Uterus (tissue), 4 donors: ENCODE measurements around the gene TMEM233. TPM values are rescaled to one million over a fixed set of nuclear protein-coding genes. Genes with fewer than 3 reads are reported as not detected.

Source experiments
- DNase-seq, 2 donors: peaks; one replicate each; pipeline ENCODE4 v3.0.0-alpha.2; 2019 to 2020
- H3K27ac ChIP-seq, 2 donors: fragments of 200-600 bp; sonication (generic); 1 replicate in 1 of 2; 2 replicates in 1 of 2; pipeline ENCODE4 v1.5.1; 2016 to 2018
- H3K27me3 ChIP-seq, 2 donors: fragments of 200-600 bp; sonication (generic); one replicate each; pipeline ENCODE4 v1.5.1; 2018 to 2019; ENCODE audit warnings: control low read depth in 1 of 2
- H3K36me3 ChIP-seq, 2 donors: fragments of 200-600 bp; sonication (generic); one replicate each; pipeline ENCODE4 v1.5.1; 2019; ENCODE audit warnings: control low read depth in 1 of 2
- H3K4me1 ChIP-seq, 2 donors: fragments of 200-600 bp; sonication (generic); one replicate each; pipeline ENCODE4 v1.5.1; 2018 to 2019; ENCODE audit warnings: control low read depth in 1 of 2
- H3K4me3 ChIP-seq, 2 donors: fragments of 200-600 bp; sonication (generic); 1 replicate in 1 of 2; 2 replicates in 1 of 2; pipeline ENCODE4 v1.5.1; 2018 to 2019; ENCODE audit warnings: mild to moderate bottlenecking in 1 of 2
- H3K9me3 ChIP-seq, 2 donors: fragments of 200-600 bp; sonication (generic); one replicate each; pipeline ENCODE4 v1.5.1; 2019; ENCODE audit warnings: control low read depth in 1 of 2
- POLR2A ChIP-seq, 2 donors: fragments of 450-650 bp; IDR thresholded peaks; one replicate each; pipeline ENCODE4 v1.6.1; 2016; ENCODE audit warnings: antibody characterized with exemption in 2 of 2, mild to moderate bottlenecking in 1 of 2, moderate library complexity in 1 of 2
- intact Hi-C: fragments of 100-400 bp; cut with DNase I; formaldehyde crosslinking; loops from one replicate; pipeline ENCODE4 v1.15.1; 2023; ENCODE audit warnings: low total_unique reads
- total RNA-seq, 4 donors: library from RNA; depleted of rRNA in 3 of 4; stranded (reverse); fragments of >200 nt in 3 of 4; gene quantifications; one replicate each; pipeline versions ENCODE4 v1.1.0 to v1.2.4, GENCODE V29; 2014 to 2023
- TF ChIP-seq, protein P1 (sequence below), 4 experiments: fragments of 200-600 bp in 2 of 4; fragments of 450-650 bp in 2 of 4; sonication (generic) in 2 of 4; IDR thresholded peaks; one replicate each; pipeline ENCODE4 v1.5.1; 2016 to 2019; ENCODE audit warnings: antibody characterized with exemption in 4 of 4, mild to moderate bottlenecking in 2 of 4, moderate library complexity in 1 of 4
- donor health status: DM: yes; HTN: yes; CAD: no.

Gene TMEM233
- total RNA-seq, 4 donors from 2014 or later, result 0.21 TPM; not detected in 2

GRCh38 chr12:119666226-119666795 is 72.7 kb downstream of the TMEM233 start:
- H3K27ac ChIP-seq, result no peak overlapping the region
- H3K27me3 ChIP-seq, result no peaks in the 10 kb centered on the region
- no peak for TF ChIP-seq POLR2A (IDR thresholded peaks at IDR 0.05)
- H3K4me1 ChIP-seq, result peaks cover 0 to 3% of the 10 kb centered on the region in 2 donors
- no peak overlapping the region for H3K4me3 ChIP-seq
- no peaks in the 10 kb centered on the region for H3K9me3 ChIP-seq
- no peaks in the 10 kb centered on the region for H3K36me3 ChIP-seq
- no peak for DNase-seq
- intact Hi-C loops, result no loop called here

- H3K4me1 ChIP-seq, result peaks cover 0 to 3% of the 10 kb centered on the region in 2 donors
- intact Hi-C loops, result no loop called here
- peak overlapping the region; percentile 75 to 83 for H3K4me3 ChIP-seq
- no peaks in the 10 kb centered on the region for H3K9me3 ChIP-seq
- peak overlapping the region; percentile 84 to 94 for H3K27ac ChIP-seq
- DNase-seq, result no peak
- no peaks in the 10 kb centered on the region for H3K36me3 ChIP-seq
- TF ChIP-seq POLR2A (IDR thresholded peaks at IDR 0.05), result no peak
- TF ChIP-seq, protein P1, sequence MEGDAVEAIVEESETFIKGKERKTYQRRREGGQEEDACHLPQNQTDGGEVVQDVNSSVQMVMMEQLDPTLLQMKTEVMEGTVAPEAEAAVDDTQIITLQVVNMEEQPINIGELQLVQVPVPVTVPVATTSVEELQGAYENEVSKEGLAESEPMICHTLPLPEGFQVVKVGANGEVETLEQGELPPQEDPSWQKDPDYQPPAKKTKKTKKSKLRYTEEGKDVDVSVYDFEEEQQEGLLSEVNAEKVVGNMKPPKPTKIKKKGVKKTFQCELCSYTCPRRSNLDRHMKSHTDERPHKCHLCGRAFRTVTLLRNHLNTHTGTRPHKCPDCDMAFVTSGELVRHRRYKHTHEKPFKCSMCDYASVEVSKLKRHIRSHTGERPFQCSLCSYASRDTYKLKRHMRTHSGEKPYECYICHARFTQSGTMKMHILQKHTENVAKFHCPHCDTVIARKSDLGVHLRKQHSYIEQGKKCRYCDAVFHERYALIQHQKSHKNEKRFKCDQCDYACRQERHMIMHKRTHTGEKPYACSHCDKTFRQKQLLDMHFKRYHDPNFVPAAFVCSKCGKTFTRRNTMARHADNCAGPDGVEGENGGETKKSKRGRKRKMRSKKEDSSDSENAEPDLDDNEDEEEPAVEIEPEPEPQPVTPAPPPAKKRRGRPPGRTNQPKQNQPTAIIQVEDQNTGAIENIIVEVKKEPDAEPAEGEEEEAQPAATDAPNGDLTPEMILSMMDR (IDR thresholded peaks at IDR 0.05), result no peak
- no peaks in the 10 kb centered on the region for H3K27me3 ChIP-seq
These were observed 73.5 kb downstream of the TMEM233 start for GRCh38 chr12:119666900-119667576.

DNA sequence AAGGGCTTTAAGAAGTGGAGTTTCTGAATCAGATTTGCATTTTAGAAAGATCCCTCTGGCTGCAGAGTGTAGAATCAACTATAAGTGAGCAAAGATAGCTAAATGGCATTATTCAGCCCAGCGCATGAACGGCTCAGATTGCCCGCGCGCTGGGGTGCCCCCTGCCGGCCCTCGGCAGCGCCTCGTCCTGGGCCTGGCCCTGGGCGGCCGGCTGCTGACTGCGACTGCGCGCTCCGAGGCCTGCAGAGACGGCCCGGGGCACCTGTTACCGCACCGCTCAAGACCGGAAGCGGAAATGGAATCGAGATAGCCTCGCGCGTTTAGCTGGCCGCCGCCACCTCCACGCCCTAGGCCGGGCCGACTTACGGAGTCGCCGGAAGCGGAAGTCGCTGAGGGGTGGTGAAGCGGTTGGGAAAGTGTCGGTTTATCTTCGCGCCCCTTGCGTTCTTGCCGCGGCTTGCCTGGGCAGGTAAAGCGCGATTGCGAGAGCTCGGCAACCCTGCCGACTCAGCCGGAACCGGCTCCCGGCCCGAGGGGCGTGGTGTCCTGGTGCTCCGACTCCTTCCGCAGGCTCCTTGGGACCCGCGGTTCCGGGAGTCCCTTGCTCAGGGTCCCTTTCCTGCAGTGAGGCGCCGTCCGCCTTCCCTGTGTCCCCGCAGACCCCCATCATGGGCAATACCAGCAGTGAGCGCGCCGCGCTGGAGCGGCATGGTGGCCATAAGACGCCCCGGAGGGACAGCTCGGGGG is 74.2 kb downstream of the TMEM233 start, which contains the start of gene PRKAB1:
Gene PRKAB1 (plus strand): TSS at position 557 of the 747 bp plus-strand sequence. CDS start 112 bp downstream, at position 669.
- Histone ChIP-seq H3K4me1 (peaks cover 0 to 3% of the 10 kb centered on the region in 2 donors), H3K27me3 (no peaks in the 10 kb centered on the region), H3K9me3 (no peaks in the 10 kb centered on the region), H3K4me3 (peak within 1 kb of the TSS; percentile 75 to 83), H3K27ac (peak within 1 kb of the TSS; percentile 84 to 94), H3K36me3 (no peaks in the 10 kb centered on the region)
- peak in 1 of 2 donors; percentile 80 for TF ChIP-seq POLR2A (IDR thresholded peaks at IDR 0.05)
- TF ChIP-seq, protein P1 (IDR thresholded peaks at IDR 0.05), result peak; percentile 82 to 95 (median 86)
- intact Hi-C loops, result no loop called here
- peak; percentile 93 for DNase-seq

GRCh38 chr12:119668324-119668841 is 74.8 kb downstream of the TMEM233 start:
- Histone ChIP-seq H3K27me3 (no peaks in the 10 kb centered on the region), H3K9me3 (no peaks in the 10 kb centered on the region), H3K27ac (peak overlapping the region; percentile 84 to 94), H3K36me3 (no peaks in the 10 kb centered on the region), H3K4me3 (peak overlapping the region; percentile 75 to 83), H3K4me1 (peaks cover 0 to 3% of the 10 kb centered on the region in 2 donors)
- TF ChIP-seq, protein P1 (IDR thresholded peaks at IDR 0.05), result no peak
- no peak for TF ChIP-seq POLR2A (IDR thresholded peaks at IDR 0.05)
- intact Hi-C loops, result no loop called here
- no peak for DNase-seq

DNA sequence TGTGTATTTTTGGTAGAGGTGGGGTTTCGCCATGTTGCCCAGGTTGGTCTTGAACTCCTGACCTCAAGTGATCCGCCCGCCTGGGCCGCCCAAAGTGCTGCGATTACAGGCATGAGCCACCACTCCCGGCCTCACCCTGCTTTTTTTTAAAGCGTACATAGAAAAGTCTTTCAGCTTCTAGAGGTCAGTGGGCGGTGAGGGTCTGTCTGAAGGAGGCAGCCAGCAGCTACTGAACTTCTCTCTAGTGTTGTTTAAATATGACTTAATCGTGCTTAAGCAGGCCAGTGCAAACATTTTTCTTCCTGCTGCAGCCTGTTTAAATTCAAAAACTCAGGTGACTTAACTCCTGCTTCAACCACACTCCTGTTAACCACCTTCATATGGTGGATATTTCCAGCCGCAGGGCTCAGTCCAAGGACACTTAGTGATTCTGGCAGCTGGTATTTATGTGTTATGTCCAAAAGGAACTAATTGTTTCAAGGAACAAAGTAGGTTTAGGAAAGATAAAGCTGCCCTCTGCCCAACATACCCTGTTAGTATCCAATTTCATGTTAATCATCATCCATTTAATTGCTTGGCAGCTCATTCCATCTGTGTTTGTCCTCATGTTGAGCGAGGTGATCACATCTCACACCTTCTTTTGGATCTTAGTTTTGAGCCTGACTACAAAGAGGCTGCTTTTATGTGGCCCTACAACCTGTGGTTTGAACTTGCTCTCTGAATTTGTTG is 76.3 kb downstream of the TMEM233 start:
- H3K9me3 ChIP-seq, result no peaks in the 10 kb centered on the region
- H3K36me3 ChIP-seq, result no peaks in the 10 kb centered on the region
- intact Hi-C loops, result no loop called here
- H3K4me3 ChIP-seq, result no peak overlapping the region
- DNase-seq, result no peak
- peak overlapping the region in 1 of 2 donors; percentile 35 for H3K27ac ChIP-seq
- H3K4me1 ChIP-seq, result peaks cover 0 to 3% of the 10 kb centered on the region in 2 donors
- H3K27me3 ChIP-seq, result no peaks in the 10 kb centered on the region
- no peak for TF ChIP-seq POLR2A (IDR thresholded peaks at IDR 0.05)
- TF ChIP-seq, protein P1 (IDR thresholded peaks at IDR 0.05), result no peak
